SK-N-MC (cell line): Measurements from ENCODE around the gene TMEM255B.

Experiments
- EZH2 ChIP-seq: fragments of 200-600 bp; sonication (generic); IDR thresholded peaks from one replicate; pipeline ENCODE4 v1.6.1; 2017; ENCODE audit warnings: antibody characterized with exemption
- FOXP2 ChIP-seq: optimal IDR thresholded peaks from 2 replicates; pipeline ENCODE3; 2011; ENCODE audit warnings: mild to moderate bottlenecking, moderate library complexity; ENCODE audit not compliant: insufficient read depth; ENCODE audit errors: extremely low read length, control extremely low read depth
- POLR2AphosphoS5 ChIP-seq: IDR thresholded peaks from 2 replicates; pipeline ENCODE4 v1.6.1; 2012; ENCODE audit warnings: mild to moderate bottlenecking, low read depth, low read length, borderline replicate concordance

GRCh38 chr13:113762538-113762937 is 3.5 kb downstream of the TMEM255B start:
- TF ChIP-seq POLR2AphosphoS5 (no peak), EZH2 (no peak), FOXP2 (no peak)
